Measurements from ENCODE around the gene TRIM73.
"Not testable (repeated sequence)": the region's sequence is repeated elsewhere in the genome, so short reads cannot be mapped to it uniquely, and the experiment has no call there.

TRIM73 gene

GRCh38 chr7:75395329-75395728 is at the start of gene TRIM73:
Gene TRIM73 (plus strand): TSS chr7:75395629. CDS start chr7:75398934, 3,305 bp downstream.
- DNase-seq: not testable (repeated sequence)

GRCh38 chr7:75358671-75359541 is 36.5 kb upstream of the TRIM73 start:
- not testable (repeated sequence) for DNase-seq

GRCh38 chr7:75359542-75359848 is 35.9 kb upstream of the TRIM73 start:
- DNase-seq: not testable (repeated sequence)

- not testable (repeated sequence) for DNase-seq
Measured at GRCh38 chr7:75364079-75364478, 31.4 kb upstream of the TRIM73 start.

GRCh38 chr7:75366643-75367042 is 28.8 kb upstream of the TRIM73 start:
- not testable (repeated sequence) for DNase-seq

GRCh38 chr7:75367313-75367712 is 28.1 kb upstream of the TRIM73 start:
- not testable (repeated sequence) for DNase-seq

GRCh38 chr7:75374144-75374518 is 21.3 kb upstream of the TRIM73 start:
- not testable (repeated sequence) for DNase-seq

GRCh38 chr7:75374519-75375317 is 20.7 kb upstream of the TRIM73 start:
- DNase-seq: not testable (repeated sequence)

- not testable (repeated sequence) for DNase-seq
Measured at GRCh38 chr7:75393194-75393593, 2.2 kb upstream of the TRIM73 start.

- not testable (repeated sequence) for DNase-seq
Measured at GRCh38 chr7:75397865-75398264, 2.4 kb downstream of the TRIM73 start.

GRCh38 chr7:75398771-75399700 is 3.6 kb downstream of the TRIM73 start:
- not testable (repeated sequence) for DNase-seq

- not testable (repeated sequence) for DNase-seq
Measured at GRCh38 chr7:75400575-75400974, 5.1 kb downstream of the TRIM73 start.

- DNase-seq: not testable (repeated sequence)
Measured at GRCh38 chr7:75403455-75404443, 8.3 kb downstream of the TRIM73 start.

- DNase-seq: not testable (repeated sequence)
Measured at GRCh38 chr7:75404663-75405062, 9.2 kb downstream of the TRIM73 start.

GRCh38 chr7:75409880-75410822 is 14.7 kb downstream of the TRIM73 start:
- DNase-seq: not testable (repeated sequence)

- not testable (repeated sequence) for DNase-seq
Measured at GRCh38 chr7:75410823-75411173, 15.4 kb downstream of the TRIM73 start.

GRCh38 chr7:75414204-75414603 is 18.8 kb downstream of the TRIM73 start:
- not testable (repeated sequence) for DNase-seq

GRCh38 chr7:75414708-75415427 is 19.4 kb downstream of the TRIM73 start:
- DNase-seq: not testable (repeated sequence)

GRCh38 chr7:75415428-75415817 is 20.0 kb downstream of the TRIM73 start:
- not testable (repeated sequence) for DNase-seq

Data from activated CD4-positive, CD25-positive, alpha-beta regulatory T cell (primary cell).